ENCODE results near the gene MORN1. TPM values are rescaled to one million over a fixed set of nuclear protein-coding genes. Genes with fewer than 3 reads are reported as not detected.

MORN1 gene
- total and polyA plus RNA-seq, 2 donors (not counting 3 experiments of a cell fraction or from before 2014, with no cell fraction given) = 4.3 to 6.4 TPM

DNA sequence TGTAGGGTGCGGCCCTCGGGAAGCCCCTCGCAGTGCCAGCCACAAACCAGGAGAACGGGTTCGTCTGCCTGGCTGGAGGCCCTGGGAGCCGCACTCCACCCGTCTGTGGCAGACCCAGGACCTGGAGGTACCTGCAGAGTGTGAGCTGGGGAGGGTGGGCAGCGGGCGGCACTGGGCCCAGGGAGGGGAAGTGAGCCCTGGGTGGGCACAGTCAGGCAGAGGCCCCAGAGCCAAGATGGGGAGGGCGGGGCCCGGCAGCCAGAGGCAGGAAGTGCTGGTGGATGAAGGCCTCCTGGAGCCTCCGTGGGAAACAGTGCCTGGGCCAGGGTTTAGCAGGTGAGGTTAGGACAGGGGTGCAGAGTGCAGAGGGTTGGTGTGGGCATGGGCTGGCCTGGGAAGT is 25.0 kb upstream of the MORN1 start:
- CTCF ChIA-PET = interaction anchor here (1.7 kb wide), 1 partner anchor 1008 kb away, joined by 5 read pairs; no protein-coding TSS in a partner anchor

More for the DNA sequence above, 25.0 kb upstream of the MORN1 start:
- POLR2A ChIA-PET = no interaction called here
- BruUV-seq (replicated peaks) = no TSS peak
- dilution Hi-C loops (cut with MboI; ENCODE audit: extremely low pct_ligation_motif_present, low sequenced_read_pairs) (no loop called here), intact Hi-C loops (cut with micrococcal nuclease) (no loop called here)
- peaks cover 4% of the 10 kb centered on the region for H3K79me2 ChIP-seq (ENCODE audit: control insufficient read depth, insufficient read depth, low read length)
- no peaks in the 10 kb centered on the region for H3K27me3 ChIP-seq (ENCODE audit: control insufficient read depth in 2 of 2, insufficient read depth in 2 of 2, low read length in 2 of 2)
- no peak overlapping the region for H3K4me3 ChIP-seq (replicated peaks in 1 of 3; ENCODE audit: insufficient read depth in 1 of 3, low read depth in 1 of 3, low read length in 3 of 3)
- H3K9ac ChIP-seq (replicated peaks; ENCODE audit: extremely low read depth, insufficient read depth, low read length) = no peak overlapping the region
- no peak overlapping the region for H3K27ac ChIP-seq (ENCODE audit: insufficient read depth, low read depth, low read length)
- H4K20me1 ChIP-seq (replicated peaks; ENCODE audit: control insufficient read depth, extremely low read depth, insufficient read depth, low read length) = no peaks in the 10 kb centered on the region
- H3K4me1 ChIP-seq (ENCODE audit: control insufficient read depth, extremely low read depth, insufficient read depth, low read length) = peaks cover 10% of the 10 kb centered on the region
- no peaks in the 10 kb centered on the region for H3K9me1 ChIP-seq (replicated peaks; ENCODE audit: control insufficient read depth, extremely low read depth, insufficient read depth, low read length)
- DNase-seq (ENCODE audit: low read depth, low spot score) (no peak), FAIRE-seq (no peak)
- TF ChIP-seq, protein P1, sequence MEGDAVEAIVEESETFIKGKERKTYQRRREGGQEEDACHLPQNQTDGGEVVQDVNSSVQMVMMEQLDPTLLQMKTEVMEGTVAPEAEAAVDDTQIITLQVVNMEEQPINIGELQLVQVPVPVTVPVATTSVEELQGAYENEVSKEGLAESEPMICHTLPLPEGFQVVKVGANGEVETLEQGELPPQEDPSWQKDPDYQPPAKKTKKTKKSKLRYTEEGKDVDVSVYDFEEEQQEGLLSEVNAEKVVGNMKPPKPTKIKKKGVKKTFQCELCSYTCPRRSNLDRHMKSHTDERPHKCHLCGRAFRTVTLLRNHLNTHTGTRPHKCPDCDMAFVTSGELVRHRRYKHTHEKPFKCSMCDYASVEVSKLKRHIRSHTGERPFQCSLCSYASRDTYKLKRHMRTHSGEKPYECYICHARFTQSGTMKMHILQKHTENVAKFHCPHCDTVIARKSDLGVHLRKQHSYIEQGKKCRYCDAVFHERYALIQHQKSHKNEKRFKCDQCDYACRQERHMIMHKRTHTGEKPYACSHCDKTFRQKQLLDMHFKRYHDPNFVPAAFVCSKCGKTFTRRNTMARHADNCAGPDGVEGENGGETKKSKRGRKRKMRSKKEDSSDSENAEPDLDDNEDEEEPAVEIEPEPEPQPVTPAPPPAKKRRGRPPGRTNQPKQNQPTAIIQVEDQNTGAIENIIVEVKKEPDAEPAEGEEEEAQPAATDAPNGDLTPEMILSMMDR (IDR thresholded peaks at IDR 0.05; ENCODE audit: extremely low read depth in 1 of 2, insufficient read depth in 1 of 2, low read depth in 1 of 2, low read length in 2 of 2) = no peak
- TF ChIP-seq, protein P2, sequence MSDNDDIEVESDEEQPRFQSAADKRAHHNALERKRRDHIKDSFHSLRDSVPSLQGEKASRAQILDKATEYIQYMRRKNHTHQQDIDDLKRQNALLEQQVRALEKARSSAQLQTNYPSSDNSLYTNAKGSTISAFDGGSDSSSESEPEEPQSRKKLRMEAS (IDR thresholded peaks at IDR 0.05; ENCODE audit: insufficient read depth, insufficient read length) = no peak
- TF ChIP-seq FOS (IDR thresholded peaks at IDR 0.05; ENCODE audit: borderline replicate concordance, insufficient read depth, low read length) = no peak
- no peak for TF ChIP-seq POLR2AphosphoS5 (IDR thresholded peaks at IDR 0.05; ENCODE audit: insufficient read depth, low read depth, low read length)
- TF ChIP-seq POLR2A (IDR thresholded peaks at IDR 0.05; ENCODE audit: low read depth, low read length) = no peak
- no peak for TF ChIP-seq MYC (IDR thresholded peaks at IDR 0.05; ENCODE audit: low read depth, low read length)
- TF ChIP-seq JUN (IDR thresholded peaks at IDR 0.05; ENCODE audit: borderline replicate concordance, insufficient read depth, insufficient read length, low read depth) = no peak
- TF ChIP-seq EZH2 (IDR thresholded peaks at IDR 0.05; ENCODE audit: borderline replicate concordance, low read depth, low read length, severe bottlenecking) = no peak
- no peak for TF ChIP-seq GATA2 (IDR thresholded peaks at IDR 0.05; ENCODE audit: insufficient read depth, insufficient read length, low read depth, low read length)
- no peaks in the 10 kb centered on the region for H3K9me3 ChIP-seq (replicated peaks; ENCODE audit: control insufficient read depth, insufficient read depth, low read length)
- no peaks in the 10 kb centered on the region for H3K36me3 ChIP-seq (ENCODE audit: control insufficient read depth in 2 of 2, extremely low read depth in 1 of 2, insufficient read depth in 2 of 2, low read length in 2 of 2)
- H2AFZ ChIP-seq (ENCODE audit: low read depth, low read length) = no peak overlapping the region
- no peak overlapping the region for H3K4me2 ChIP-seq (ENCODE audit: insufficient read depth, low read length)
